ENCODE measurements around the gene GET4. TPM values are rescaled to one million over a fixed set of nuclear protein-coding genes. Genes with fewer than 3 reads are reported as not detected.

The GET4 gene
- total and polyA plus RNA-seq, 2 of the 13 experiments (the other 11 are each of a cell fraction or from before 2014, with no cell fraction given), result 28.2 to 35.2 TPM

DNA sequence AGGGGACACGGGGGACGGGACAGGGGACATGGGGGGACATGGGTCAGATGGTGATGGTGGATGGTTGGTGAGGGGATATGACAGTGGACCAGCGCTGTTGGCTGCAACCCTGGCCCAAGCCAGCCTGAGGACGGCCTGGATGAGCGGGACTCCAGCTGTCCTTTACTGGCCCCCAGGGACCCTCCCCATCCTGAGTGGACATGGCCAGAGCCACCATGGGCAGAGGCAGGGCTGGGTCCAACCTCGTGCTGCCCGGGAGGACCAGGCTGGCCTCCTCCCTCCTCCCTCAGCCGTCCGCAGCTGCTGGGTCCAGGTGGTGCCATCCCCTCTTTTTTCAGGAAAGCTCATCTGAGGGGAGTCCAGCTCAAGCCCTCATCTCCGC is 30.4 kb downstream of the GET4 start:
- H3K9me3 ChIP-seq (ENCODE audit: low read length), result no peaks in the 10 kb centered on the region
- ATAC-seq, result no peak
- H2AFZ ChIP-seq (ENCODE audit: low read length), result no peak overlapping the region
- no peaks in the 10 kb centered on the region for H3K79me2 ChIP-seq (ENCODE audit: insufficient read depth, low read length)
- H3K4me3 ChIP-seq (replicated peaks in 1 of 3; ENCODE audit: insufficient read depth in 1 of 3, low read depth in 2 of 3, low read length in 3 of 3), result no peak overlapping the region
- WGBS (ENCODE audit: low lambda C conversion rate), result 81% methylated on average over 6 of the region's 10 CpGs
- intact Hi-C loops (cut with micrococcal nuclease; ENCODE audit: unreplicated experiment) (loop anchor here (10.0 kb wide), 1 partner anchor 48 kb away; the partner anchor contains the start of gene ADAP1), in situ Hi-C loops (cut with HindIII; ENCODE audit: extremely low pct_ligation_motif_present, low pct_unique_long_range_greater_than_20kb) (no loop called here)
- H4K20me1 ChIP-seq (ENCODE audit: insufficient read depth, low read length), result no peaks in the 10 kb centered on the region
- H3K4me1 ChIP-seq (ENCODE audit: insufficient read depth, low read length), result peaks cover 4% of the 10 kb centered on the region
- no TSS peak for BruUV-seq (replicated peaks)
- CTCF ChIA-PET (ENCODE audit: low intra/inter-chr PET ratio, low total read pairs), result no interaction called here
- POLR2A ChIA-PET, result no interaction called here
- no peaks in the 10 kb centered on the region for H3K36me3 ChIP-seq (replicated peaks in 1 of 2; ENCODE audit: control insufficient read depth in 1 of 2, insufficient read depth in 2 of 2, low read length in 2 of 2)
- FAIRE-seq, result no peak
- no peak overlapping the region for H3K4me2 ChIP-seq (ENCODE audit: low read depth, low read length)
- H3K27me3 ChIP-seq (ENCODE audit: control insufficient read depth in 1 of 2, insufficient read depth in 2 of 2, low read length in 2 of 2), result no peaks in the 10 kb centered on the region; a peak in 1 of 5 replicates
- DNase-seq (ENCODE audit: low spot score), result no peak
- no peak overlapping the region for H3K27ac ChIP-seq (ENCODE audit: extremely low read length, insufficient read depth, low read length)
- H3K9ac ChIP-seq (ENCODE audit: insufficient read depth, low read depth, low read length), result no peak overlapping the region
- TF ChIP-seq FLYWCH1 (CRISPR knock-in tag; IDR thresholded peaks at IDR 0.05) (no peak), ZNF709 (CRISPR knock-in tag; IDR thresholded peaks at IDR 0.05) (no peak), NKX3-1 (CRISPR knock-in tag; IDR thresholded peaks at IDR 0.05) (no peak), BRCA1 (CRISPR knock-in tag; IDR thresholded peaks at IDR 0.05) (no peak), ZBTB7B (CRISPR knock-in tag; IDR thresholded peaks at IDR 0.05) (no peak), NFKBIZ (CRISPR knock-in tag; IDR thresholded peaks at IDR 0.05) (no peak), HOXA9 (CRISPR knock-in tag; IDR thresholded peaks at IDR 0.05; ENCODE audit: borderline replicate concordance) (no peak), TIGD3 (CRISPR knock-in tag; IDR thresholded peaks at IDR 0.05; ENCODE audit: borderline replicate concordance) (no peak), ZNF562 (CRISPR knock-in tag; IDR thresholded peaks at IDR 0.05; ENCODE audit: borderline replicate concordance) (no peak), POLR2AphosphoS2 (IDR thresholded peaks at IDR 0.05; ENCODE audit: low read depth, low read length) (no peak), ZNF609 (CRISPR knock-in tag; IDR thresholded peaks at IDR 0.05; ENCODE audit: borderline replicate concordance) (no peak), ZFX (CRISPR knock-in tag; IDR thresholded peaks at IDR 0.05; ENCODE audit: low read depth) (no peak)
- TF ChIP-seq, protein P1, sequence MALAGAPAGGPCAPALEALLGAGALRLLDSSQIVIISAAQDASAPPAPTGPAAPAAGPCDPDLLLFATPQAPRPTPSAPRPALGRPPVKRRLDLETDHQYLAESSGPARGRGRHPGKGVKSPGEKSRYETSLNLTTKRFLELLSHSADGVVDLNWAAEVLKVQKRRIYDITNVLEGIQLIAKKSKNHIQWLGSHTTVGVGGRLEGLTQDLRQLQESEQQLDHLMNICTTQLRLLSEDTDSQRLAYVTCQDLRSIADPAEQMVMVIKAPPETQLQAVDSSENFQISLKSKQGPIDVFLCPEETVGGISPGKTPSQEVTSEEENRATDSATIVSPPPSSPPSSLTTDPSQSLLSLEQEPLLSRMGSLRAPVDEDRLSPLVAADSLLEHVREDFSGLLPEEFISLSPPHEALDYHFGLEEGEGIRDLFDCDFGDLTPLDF (CRISPR knock-in tag; IDR thresholded peaks at IDR 0.05), result no peak
- TF ChIP-seq, protein P2, sequence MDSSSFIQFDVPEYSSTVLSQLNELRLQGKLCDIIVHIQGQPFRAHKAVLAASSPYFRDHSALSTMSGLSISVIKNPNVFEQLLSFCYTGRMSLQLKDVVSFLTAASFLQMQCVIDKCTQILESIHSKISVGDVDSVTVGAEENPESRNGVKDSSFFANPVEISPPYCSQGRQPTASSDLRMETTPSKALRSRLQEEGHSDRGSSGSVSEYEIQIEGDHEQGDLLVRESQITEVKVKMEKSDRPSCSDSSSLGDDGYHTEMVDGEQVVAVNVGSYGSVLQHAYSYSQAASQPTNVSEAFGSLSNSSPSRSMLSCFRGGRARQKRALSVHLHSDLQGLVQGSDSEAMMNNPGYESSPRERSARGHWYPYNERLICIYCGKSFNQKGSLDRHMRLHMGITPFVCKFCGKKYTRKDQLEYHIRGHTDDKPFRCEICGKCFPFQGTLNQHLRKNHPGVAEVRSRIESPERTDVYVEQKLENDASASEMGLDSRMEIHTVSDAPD (CRISPR knock-in tag; IDR thresholded peaks at IDR 0.05), result no peak
- TF ChIP-seq, protein P3, sequence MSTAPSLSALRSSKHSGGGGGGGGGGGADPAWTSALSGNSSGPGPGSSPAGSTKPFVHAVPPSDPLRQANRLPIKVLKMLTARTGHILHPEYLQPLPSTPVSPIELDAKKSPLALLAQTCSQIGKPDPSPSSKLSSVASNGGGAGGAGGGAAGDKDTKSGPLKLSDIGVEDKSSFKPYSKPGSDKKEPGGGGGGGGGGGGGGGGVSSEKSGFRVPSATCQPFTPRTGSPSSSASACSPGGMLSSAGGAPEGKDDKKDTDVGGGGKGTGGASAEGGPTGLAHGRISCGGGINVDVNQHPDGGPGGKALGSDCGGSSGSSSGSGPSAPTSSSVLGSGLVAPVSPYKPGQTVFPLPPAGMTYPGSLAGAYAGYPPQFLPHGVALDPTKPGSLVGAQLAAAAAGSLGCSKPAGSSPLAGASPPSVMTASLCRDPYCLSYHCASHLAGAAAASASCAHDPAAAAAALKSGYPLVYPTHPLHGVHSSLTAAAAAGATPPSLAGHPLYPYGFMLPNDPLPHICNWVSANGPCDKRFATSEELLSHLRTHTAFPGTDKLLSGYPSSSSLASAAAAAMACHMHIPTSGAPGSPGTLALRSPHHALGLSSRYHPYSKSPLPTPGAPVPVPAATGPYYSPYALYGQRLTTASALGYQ (CRISPR knock-in tag; IDR thresholded peaks at IDR 0.05), result no peak

All from HepG2 (cell line).